Putamen (tissue), 1 donor: ENCODE results near the gene NFYC.
"Not testable (repeated sequence)": the region's sequence is repeated elsewhere in the genome, so short reads cannot be mapped to it uniquely, and the experiment has no call there.

Source experiments
- DNase-seq: peaks from one replicate; pipeline ENCODE4 v3.0.0-alpha.2; 2016; ENCODE audit warnings: low spot score

The NFYC gene

DNA sequence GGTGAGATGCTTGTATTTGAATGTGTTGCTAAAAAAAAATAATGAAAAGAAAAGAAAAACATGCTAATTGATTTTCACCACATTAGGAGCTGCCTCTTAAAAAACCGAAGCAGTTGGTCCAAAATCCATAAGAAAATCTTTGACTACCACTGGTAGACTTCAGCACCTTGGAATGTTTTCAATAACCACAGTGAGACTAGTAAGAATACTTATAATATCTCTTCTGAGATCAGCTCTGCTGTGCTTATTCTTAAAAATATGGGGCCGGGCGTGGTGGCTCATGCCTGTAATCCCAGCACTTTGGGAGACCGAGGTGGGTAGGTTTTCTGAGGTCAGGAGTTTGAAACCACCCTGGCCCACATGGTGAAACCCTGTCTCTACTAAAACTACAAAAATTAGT, 15.1 kb downstream of the NFYC start:
- no peak for DNase-seq

DNA sequence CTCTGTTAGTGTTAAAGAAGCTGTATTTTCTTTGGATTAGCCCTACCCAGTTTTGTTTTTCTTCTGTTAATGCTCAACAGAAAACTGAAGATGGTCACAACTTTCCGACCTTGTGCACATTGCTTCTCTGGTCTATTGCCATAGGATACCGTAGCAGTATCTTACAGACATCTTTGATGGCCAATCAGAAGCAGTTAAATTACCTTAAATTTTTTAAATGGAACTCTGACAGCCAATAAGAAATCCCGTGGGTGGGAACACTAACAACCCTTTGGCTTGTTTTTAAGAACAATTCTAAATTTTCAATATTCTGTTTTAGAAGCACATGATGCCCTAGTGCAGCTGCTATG, 17.2 kb downstream of the NFYC start:
- no peak for DNase-seq

DNA sequence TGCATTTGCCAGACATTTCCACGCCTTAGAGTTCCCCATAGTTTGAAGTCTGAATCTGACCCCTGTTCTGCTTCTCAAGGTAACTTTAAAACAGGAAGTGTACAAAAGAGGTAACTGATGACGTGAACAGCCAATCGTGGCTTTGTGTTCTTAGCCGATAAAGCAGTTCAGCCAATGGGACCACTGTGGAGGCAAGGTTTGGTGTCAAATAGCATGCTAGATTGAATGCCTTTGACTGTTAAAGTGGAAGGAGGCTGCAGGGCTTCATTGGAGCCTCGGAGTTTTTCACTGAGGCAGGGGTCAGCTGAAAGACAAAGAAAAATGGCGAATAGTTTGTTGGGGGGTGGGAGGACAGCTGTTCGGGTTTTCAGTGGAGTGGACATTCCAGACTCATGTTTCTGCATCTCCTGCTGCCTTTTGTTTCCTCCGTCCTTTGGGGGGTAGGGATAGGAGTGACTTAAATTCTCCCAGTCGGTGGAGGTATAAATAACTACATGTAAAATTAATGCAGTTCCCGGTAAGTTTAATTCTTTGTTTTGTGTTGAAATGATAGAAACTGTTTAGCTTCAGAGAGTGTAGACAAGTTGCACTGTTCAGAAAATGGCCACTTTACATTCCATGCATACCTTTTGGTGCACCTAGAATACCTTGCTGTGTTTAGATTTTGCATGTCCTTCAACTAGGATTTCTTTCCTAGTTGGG, 17.7 kb downstream of the NFYC start:
- DNase-seq, result peak; percentile 93

DNA sequence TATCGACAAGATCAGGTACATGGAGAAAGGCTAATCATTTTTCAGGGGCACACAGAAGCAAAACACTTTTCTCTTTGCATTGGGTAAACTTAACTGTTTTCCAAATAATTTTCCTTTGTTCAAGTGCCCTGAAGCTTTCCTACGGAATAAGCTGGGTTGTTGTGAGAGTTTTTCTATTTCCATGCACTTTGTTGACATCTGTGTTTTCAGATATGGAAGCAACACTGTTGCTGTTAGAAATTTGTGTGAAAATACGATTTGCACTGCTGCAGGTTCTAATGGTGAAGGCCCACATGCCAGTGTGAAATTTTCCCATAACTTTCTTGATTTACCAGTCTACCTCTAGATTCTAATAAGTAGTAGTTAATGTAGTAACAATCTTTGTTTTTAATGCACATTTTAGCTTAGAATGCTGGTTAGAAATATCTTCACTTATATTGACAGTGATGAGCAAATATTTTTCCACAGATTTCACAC, 18.3 kb downstream of the NFYC start:
- DNase-seq, result peak; percentile 7

DNA sequence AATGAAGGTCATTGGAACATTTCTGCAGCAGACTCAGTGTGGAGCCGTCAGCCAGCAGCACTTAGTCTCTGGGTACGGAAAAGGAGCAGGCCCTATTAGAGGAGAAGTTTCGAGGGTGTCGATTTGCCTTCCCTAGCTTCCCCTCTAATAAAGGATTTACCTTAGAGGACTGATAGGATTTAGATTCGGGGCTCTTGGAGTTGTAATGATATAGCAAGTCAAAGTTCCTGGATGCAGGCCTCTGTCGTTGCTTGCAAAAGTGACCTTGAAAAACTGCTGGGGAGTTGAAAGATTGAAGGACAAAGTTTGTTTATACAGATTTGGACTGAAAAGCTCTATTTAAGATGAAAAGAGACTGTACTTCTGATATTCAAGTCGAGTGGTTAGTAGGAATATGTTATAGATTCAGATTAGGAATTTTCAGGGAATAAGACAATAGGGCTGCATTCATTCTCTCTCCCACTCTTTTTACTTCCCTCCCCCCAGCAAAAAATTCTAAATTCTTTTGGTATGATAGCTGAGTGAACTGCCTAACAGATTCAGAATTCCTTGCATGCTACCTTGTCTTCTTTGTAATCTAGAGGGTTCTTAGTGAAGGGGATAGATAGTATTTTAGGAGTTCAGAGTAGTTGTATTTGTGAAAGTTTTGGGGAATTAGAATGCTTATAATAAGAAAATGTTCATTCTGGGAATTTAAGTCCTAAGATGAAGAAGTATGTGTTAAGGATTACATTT, 19.2 kb downstream of the NFYC start:
- peak; percentile 27 for DNase-seq

DNA sequence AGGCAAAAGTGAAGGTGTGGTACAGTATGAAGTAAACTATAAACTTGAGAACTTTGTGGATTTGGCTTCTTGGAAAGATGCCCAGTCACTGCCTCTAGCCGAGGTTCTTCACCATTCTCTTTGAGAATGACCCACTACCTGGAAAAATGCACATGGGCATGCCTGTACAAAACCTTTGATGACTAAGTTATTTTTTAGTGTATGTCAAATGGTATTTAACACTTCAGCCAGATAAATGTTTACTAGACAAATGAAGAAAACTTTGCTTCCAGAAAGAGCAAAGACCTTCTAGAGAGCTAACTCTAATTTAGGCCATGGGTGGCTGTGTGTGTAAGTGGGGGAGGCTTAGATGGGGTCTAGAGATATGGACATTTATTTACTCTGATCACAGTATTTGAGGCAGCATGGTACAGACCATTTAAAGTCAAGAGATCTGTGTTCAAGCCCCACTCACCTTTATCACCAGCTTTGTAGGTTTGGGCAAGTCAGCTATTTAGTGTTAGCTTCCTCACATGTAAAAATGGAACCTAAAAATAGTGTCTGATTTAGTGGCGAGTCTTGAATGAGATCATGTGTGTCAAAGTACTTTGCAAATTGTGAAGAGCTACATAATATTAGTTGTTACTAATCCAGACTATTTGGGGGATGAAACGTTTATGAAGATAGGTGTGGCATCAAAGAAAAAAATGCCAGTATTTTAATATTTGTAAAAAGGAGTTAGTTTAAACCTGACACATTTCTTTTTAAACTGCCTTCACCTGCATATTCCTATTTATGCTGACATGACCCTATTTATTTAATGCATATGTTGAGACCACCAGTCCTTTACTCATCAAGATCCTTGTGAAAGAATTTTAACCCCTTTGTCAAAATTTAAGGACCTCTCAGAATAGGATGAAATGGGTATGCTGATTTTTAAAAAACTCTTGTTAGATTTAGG, 20.2 kb downstream of the NFYC start:
- DNase-seq, result no peak

DNA sequence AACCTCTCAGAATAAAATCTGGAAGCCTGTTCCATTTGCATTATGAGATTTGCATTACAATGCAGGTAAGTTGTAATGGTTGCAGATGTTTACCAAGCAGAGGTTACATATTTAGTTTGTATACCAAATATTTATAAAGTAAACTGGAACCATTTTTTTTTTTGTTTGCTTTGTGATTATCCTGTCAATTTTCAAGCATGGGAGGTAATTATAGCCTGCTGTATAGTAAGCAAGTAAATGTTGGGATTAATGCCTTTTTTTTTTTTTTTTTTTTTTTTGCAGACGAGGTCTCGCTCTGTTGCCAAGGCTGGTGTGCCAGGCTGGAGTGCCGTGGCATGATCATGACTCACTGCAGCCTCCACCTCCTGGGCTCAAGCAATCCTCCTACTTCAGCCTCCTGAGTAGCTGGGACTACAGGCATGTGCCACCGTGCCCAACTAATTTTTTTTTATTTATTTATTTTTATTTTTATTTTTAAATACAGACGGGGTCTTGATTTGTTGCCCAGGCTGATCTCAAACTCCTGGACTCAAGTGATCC, 21.0 kb downstream of the NFYC start:
- DNase-seq, result no peak

DNA sequence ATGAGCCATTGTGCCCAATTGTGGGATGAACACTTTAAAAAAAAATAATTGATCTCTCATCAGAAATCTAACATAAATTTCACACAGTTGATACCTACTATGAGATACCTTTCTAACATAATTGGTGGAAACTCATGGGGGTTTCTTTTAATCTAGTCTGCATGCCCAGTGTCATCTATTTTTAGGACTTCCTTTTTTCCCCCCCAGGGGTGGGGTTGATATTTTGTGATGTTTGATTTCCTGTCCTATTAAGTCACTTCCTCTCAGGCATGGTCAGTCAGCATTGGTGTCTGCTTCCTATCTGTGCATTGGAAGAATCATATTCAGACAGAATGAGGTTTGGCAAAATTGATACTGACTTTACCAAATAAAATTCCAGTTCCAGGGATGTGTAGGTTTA, 21.5 kb downstream of the NFYC start:
- peak; percentile 27 for DNase-seq

DNA sequence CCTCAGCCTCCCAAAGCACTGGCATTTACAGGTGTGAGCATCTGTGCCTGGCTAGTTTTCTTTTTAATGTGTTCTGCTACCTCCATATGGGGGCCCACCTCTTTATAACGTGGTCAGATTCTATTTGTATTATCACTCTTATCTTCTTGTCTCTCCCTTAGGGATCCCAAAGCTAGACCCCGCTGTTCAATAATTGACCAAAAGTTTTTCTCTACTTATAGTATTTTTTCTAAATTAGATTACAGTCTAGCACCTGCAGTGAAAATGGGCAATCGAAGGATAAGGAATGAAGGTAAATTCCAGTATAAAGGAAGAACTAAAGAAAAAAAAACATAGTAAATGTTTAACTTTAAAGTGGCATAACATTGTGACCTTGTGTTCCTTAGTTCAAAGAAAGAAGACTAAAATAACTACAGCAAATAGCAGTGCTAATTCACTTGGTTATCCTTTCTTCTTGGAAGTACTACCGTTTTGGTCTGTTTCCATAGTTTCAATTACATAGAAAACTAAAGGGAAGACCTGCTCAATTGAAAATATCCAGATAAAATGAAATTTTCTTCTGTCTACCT, 24.1 kb downstream of the NFYC start:
- no peak for DNase-seq

DNA sequence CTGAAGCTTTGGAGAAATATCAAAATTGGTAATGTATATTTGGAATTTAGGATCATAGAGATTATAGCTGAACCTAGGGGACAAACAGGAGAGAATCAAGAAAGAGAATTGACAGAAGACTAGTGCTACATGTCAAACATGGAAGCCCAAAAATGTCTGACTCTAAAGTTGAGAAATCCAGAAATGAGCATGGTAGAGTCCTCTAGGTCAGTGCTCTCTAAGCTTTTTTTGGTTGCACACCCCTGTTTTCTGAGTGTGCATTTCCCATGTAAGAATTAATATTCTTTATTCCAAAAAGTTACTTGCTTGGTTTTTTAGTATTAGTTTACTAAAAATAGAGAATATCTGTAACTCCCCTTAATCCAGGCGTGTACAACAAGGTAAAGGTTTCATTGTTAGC, 25.6 kb downstream of the NFYC start:
- DNase-seq, result no peak

DNA sequence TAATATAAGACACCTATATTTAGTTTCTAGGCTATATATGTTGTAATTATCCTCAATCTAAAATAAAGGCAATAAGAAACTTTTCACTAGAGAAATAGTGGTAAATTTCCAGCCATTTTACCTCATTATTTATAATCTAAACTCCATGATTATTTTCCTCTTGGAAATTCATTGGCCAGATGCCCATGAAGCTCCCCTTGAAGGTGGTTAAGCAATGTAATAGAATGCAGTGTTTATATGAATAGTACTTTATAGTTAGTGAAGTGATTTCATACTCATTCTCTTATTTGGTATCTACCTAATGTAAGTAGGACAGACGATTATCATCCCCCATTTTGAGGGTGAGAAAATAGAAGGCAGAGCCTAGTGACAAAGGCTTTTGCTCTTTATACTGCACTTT, 26.5 kb downstream of the NFYC start:
- no peak for DNase-seq

DNA sequence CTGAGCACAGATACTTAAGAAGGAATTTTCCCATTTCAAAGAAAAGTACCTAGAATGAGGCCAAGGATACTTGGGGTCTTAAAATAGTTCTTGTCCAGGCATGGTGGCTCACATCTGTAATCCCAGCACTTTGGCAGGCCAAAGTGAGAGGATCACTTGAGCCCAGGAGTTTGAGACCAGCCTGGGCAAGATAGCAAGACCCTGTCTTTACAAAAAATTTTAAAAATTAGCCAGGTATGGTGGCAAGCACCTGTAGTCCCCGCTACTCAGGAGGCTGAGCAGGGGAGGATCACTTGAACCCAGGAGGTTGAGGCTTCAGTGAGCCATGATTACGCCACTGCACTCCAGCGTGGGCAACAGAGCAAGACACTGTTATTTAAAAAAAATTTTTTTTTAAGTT, 29.0 kb downstream of the NFYC start:
- DNase-seq, result no peak

DNA sequence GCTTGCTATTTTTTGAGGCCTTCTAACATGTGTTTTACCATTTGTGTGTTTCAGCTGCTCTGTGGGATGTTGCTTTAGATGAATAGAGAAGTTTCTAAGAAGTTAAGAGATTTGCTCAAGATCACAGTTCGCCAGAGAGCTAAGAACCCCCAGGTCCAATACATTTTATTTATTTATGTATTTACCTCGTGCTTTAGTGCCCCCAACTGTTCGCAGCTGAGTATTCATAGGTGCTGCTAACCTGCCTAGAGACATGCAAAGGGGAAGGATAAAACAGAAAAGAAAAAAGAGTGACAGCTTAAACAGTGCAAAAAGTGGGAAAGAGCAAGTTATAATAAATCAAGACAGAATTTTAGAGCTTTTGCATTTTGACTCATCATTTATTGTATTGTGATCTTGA, 31.1 kb downstream of the NFYC start:
- DNase-seq, result no peak

DNA sequence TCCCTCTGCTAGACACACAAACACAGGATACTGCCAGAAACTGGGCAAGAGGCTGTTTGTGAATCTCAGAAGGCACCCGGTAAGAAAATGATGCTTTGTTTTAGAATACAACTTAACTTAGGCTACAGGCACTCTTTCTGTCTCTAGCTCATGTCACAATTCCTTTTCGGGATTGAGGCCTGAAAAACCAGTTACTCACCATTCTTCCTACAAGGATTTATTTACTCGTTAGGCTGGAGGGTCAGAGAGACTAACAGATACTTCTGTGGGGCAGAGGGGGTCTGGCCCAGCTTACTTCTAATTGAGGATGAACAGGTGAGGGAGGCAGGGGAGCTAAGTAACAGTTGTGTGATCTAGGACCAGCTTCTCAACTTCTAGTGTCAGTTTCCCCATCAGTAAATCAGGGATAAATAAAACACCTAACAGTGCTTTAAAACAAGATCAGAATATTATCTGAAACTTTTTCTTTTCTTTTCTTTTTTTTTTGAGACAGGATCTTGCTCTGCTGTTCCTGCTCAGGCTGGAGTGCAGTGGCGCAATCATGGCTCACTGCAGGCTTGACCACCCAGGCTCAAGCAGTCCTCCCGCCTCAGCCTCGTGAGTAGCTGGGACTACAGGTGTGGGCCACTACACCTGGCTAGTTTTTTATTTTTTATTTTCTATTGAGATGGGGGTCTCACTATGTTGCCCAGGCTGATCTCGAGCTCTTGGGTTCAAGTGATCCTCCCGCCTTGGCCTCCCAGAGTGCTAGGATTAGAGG, 31.9 kb downstream of the NFYC start:
- DNase-seq, result no peak

DNA sequence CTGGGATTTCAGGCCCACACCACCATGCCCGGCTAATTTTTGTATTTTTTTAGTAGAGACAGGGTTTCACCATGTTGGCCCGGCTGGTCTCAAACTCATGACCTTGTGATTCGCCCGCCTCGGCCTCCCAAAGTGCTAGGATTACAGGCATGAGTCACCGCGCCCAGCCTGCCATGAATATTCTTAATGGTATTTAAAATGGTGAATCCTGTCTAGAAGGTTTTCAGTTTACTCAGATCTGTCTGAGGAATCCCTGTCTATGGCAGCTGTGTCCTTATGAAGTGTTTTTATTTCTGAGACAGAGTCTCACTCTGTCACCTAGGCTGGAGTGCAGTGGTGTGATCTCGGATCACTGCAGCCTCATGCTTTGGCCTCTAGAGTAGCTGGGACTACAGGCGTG, 36.2 kb downstream of the NFYC start:
- not testable (repeated sequence) for DNase-seq

DNA sequence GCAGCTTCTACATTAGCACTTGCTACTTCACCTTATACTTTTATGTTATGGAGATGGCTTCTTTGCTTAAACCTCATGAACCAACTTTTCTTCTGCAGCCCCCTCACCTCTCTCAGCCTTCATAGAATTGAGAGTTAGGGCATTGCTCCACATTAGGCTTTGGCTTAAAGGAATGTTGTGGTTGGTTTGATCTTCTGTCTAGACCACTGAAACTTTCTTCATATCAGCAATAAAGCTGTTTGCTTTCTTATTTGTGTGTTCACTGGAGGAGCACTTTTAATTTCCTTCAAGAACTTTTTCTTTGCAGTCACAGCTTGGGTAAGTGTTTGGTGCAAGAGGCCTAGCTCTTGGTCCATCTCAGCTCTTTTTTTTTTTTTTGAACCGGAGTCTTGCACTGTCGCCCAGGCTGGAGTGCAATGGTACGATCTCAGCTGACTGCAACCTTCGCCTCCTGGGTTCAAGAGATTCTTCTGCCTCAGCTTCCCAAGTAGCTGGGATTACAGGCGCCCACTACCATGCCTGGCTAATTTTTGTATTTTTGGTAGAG, 37.9 kb downstream of the NFYC start:
- DNase-seq, result not testable (repeated sequence)

DNA sequence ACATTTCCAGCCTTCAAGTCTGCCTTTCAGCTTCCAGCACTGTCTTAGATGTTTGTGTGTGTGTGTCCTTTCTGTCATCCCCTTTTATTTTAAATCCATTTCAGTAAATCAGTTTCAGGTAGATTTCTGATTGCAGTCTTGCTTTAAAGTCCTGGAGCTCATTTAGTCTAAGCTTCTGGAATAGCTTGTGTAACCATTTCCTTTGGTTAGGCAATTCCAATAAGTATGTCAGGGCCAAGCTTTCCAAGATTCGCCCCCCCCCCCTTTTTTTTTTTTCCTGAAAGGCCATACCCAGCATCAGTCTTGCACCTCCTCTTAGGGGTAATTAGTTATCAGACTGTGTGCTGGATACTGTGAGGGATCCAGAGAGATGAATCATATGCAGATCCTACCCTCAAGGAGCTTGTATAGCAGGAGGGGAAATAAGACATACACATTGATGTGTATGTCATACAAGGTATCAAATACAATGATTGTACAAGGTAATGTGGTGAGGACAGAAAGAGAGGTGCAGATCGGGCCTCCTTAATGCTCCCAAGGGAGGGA, 41.3 kb downstream of the NFYC start:
- no peak for DNase-seq

DNA sequence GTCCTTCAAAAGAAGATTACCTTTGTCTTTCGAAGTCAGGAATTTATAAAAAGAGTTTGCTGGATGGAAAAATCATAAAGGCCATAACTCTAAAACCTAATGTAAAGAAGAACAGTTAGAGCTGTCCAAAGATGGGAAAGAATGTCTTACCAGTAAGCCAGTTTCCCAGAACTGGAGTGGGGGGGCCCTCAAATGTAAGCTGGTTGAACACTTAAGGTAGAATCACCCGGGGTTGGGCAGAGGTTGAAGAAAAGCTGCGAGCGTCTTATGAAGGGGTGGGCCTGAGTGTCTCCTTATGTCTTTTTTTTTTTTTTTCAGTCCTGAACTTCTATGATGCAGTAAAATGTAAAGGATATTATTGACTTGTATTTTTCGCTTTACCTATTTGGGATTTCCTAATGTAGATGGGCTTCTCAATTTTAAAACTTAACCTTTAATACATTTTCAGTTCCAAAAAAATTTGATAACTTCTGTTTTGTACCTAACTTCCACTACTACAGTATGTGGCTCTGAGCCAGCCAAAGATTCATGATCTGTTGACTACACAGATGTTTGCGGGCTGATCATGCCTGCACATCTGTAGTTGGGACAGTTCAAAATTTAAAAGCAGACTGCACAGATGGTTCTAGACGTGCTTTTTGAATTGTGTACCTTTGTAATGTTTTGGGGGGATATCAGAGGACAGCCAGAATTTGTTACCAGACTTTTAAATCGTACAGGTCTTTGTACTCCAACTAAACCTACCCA, 43.6 kb downstream of the NFYC start:
- no peak for DNase-seq

DNA sequence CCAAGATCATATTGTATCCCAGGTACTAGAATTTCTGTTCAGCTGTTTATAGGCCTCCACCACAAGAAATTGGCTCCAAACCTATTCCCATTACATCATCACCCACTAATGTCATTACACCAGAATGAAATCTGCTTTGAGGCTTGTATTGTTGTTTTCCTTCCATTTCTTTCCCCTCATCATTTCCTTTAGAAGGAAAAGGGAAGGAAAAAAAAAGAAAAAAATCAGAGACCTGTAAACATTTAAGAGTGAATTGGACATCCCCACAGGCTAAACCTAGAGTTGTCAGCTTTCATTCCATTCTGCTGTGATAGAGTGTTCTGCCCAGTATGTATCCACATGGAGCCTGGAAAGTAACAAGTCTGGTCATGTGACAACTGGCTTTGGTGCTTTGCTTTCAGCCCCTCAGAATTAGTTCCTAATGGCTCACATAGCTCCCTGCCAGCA, 44.6 kb downstream of the NFYC start:
- DNase-seq, result peak; percentile 26

DNA sequence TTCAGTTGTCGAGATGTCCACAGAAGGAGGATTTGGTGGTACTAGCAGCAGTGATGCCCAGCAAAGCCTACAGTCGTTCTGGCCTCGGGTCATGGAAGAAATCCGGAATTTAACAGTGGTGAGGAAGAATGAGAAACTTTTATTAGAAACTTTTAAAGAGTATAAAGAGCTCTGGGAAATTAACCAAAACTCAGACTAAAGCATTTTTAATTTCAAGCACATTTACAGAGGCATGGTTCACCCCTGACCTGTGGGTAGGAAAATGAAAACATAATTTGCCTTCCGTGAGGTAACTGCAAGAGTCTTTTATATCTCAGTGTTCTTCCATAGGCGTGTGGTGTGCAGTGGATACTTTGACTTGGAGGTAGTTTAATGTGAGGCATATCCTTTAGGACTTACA, 47.3 kb downstream of the NFYC start:
- DNase-seq, result no peak
